AG04449 (cell line): ENCODE data around the gene DMBX1.

Experiments
- CTCF ChIA-PET: fragments of 350-600 bp; formaldehyde crosslinking; extraction: SDS; loops from one replicate; lab custom pipeline; 2021; ENCODE audit warnings: antibody characterized with exemption; lab: Yijun Ruan, JAX
- POLR2A ChIA-PET: fragments of 400-600, 350-600 bp; formaldehyde crosslinking; extraction: SDS; loops from one replicate; lab custom pipeline; 2020; ENCODE audit warnings: antibody characterized with exemption, inconsistent platforms; lab: Yijun Ruan, JAX
- DNase-seq: peaks from one replicate; pipeline ENCODE4 v3.0.0-alpha.2; 2010; ENCODE audit warnings: low read depth, low spot score
- H3K4me3 ChIP-seq: 2 replicates; pipeline ENCODE4 v1.5.1; 2011; ENCODE audit warnings: low read depth, mild to moderate bottlenecking, control low read depth, low read length
- TF ChIP-seq, protein P1 (sequence below): IDR thresholded peaks from one replicate; pipeline ENCODE4 v1.5.1; 2011; ENCODE audit warnings: mild to moderate bottlenecking, moderate library complexity, low read length, control low read depth, inconsistent platforms; ENCODE audit not compliant: insufficient read depth; ENCODE audit errors: missing control alignments

The DMBX1 gene

DNA sequence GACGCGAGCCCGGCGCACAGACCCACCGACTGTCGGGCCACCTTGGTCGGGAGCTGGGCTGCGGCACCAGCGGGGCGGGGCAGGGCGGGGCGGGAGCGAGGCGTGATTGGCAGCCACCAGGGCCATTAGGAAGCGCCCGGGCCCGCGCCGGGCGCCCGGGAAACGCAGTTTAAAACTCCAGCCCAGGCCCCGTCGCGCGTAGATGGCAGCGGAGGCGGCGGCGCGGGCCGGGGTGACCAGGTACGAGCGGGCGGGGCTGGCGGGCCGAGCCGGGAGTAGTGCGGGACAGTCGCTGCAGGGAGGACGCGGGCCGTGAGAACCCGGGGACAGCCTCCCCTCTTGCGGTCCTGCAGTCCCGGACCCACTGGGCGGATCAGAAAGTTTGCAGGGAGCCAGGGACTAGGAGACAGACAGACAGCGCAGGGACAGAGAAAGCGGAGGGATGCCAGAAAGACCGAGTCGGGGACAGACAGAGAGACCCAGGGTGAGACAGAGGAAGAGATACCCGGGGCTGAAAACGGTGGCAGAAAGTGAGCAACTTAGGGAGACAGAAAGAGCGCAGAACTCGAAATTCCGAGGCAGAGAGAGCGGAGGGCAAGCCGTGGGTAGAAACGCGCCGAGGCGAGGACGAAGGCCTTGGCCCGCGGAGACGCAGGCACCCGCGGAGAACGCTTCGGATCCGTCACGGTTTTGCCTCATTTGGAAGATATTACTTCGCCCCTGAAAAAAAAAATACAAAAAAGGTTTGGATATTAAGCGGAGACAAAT, at the start of gene DMBX1:
DMBX1 (plus strand) TSS at position 199 of the 768 bp plus-strand sequence. CDS start 17,175 bp downstream, outside the sequence.
- ChIA-PET CTCF (interaction anchor here (2.0 to 4.9 kb wide), 2 partner anchors 12 to 38 kb away, joined by 7 to 63 read pairs; no protein-coding TSS in a partner anchor), POLR2A (no interaction called here)
- no peak within 1 kb of the TSS for H3K4me3 ChIP-seq
- no peak for DNase-seq
- TF ChIP-seq, protein P1, sequence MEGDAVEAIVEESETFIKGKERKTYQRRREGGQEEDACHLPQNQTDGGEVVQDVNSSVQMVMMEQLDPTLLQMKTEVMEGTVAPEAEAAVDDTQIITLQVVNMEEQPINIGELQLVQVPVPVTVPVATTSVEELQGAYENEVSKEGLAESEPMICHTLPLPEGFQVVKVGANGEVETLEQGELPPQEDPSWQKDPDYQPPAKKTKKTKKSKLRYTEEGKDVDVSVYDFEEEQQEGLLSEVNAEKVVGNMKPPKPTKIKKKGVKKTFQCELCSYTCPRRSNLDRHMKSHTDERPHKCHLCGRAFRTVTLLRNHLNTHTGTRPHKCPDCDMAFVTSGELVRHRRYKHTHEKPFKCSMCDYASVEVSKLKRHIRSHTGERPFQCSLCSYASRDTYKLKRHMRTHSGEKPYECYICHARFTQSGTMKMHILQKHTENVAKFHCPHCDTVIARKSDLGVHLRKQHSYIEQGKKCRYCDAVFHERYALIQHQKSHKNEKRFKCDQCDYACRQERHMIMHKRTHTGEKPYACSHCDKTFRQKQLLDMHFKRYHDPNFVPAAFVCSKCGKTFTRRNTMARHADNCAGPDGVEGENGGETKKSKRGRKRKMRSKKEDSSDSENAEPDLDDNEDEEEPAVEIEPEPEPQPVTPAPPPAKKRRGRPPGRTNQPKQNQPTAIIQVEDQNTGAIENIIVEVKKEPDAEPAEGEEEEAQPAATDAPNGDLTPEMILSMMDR, result no peak

- TF ChIP-seq, protein P1, result no peak
- POLR2A ChIA-PET, result no interaction called here
- no peak overlapping the region for H3K4me3 ChIP-seq
- DNase-seq, result no peak
- CTCF ChIA-PET, result interaction anchor here (0.7 to 4.6 kb wide), 8 partner anchors 10 to 107 kb away, joined by 3 to 74 read pairs (median 6); no protein-coding TSS in a partner anchor
Measured at GRCh38 chr1:46440478-46440877, 49.2 kb upstream of the DMBX1 start.

DNA sequence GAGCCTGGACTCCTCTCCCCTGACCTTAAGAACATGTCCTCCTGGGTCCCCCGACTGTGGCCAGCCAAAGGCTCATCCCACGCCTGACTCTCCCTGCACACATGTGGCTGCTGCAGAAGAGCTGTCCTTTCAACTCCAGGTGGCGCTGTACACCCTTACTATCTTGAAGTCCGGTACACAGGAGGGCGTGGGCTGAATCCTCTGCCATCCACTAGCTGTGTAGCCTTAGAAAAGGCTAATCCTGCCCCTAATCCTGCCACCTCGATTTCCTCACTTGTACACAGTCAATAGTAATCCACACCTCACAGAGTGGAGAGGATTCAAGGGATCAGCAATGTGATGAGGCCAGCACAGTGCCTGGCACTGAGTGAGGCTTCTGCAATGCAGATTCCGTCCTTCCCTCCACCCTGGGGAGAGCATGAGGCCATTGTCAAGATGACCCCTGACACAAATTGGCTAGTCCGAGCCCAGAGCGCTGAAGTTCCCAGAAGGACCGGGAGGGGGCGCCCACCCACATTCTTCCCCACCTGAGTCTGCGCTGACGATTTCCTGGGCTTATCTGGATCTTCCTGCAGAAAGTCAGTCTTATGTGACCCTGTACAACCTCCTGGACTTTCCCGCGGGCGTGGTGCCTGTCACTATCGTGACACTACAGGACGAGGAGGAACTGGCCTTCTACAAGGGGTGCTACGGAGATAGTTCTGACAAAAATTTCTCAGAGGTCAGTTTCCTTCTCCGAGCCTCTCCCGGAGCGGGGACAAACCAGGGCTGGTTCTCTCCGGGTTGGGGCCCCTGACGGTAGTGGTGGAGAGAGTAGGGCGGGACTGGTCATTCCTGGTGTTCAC, 47.1 kb upstream of the DMBX1 start:
- CTCF ChIA-PET, result interaction anchor here (0.6 to 4.6 kb wide), 25 partner anchors 9 to 284 kb away, joined by 3 to 74 read pairs (median 5); a partner anchor contains a TSS
- POLR2A ChIA-PET, result no interaction called here
- peak; percentile 5 for DNase-seq
- peak overlapping the region; percentile 54 for H3K4me3 ChIP-seq
- TF ChIP-seq, protein P1, result peak; percentile 96

DNA sequence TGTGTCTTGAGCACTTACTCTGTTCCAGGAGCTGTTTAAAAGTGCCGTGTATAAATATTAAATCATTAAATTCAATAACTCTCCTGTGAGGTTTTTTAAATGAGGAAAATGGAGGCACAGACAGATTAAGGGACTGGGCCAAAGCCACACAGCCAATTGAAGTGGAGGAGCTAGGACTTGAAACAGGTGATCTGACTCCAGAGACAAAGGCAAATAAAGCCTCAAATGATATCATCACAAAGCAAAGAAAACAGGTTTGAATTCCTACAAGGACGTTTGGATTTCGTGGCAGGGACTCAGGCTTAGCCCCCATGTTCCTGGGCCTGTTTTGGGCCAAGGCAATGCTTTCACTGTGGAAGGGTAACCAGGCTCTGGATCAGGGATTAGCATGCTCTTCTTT, 45.2 kb upstream of the DMBX1 start:
- ChIA-PET CTCF (interaction anchor here (0.7 to 17.6 kb wide), 20 partner anchors 10 to 281 kb away, joined by 3 to 429 read pairs (median 6); partner anchors contain the start of gene MOB3C), POLR2A (no interaction called here)
- no peak overlapping the region for H3K4me3 ChIP-seq
- TF ChIP-seq, protein P1, result no peak
- no peak for DNase-seq

- ChIA-PET CTCF (interaction anchor here (0.8 to 17.6 kb wide), 22 partner anchors 10 to 280 kb away, joined by 3 to 429 read pairs (median 7); partner anchors contain the start of gene KNCN), POLR2A (interaction anchor here (0.5 kb wide), 1 partner anchor 14 kb away, joined by 3 read pairs; no protein-coding TSS in a partner anchor)
- no peak overlapping the region for H3K4me3 ChIP-seq
- TF ChIP-seq, protein P1, result peak; percentile 7
- no peak for DNase-seq
Measured at GRCh38 chr1:46445773-46446256, 43.8 kb upstream of the DMBX1 start.
